ENCODE measurements around the gene ABCC5.
"Not testable (repeated sequence)": the region's sequence is repeated elsewhere in the genome, so short reads cannot be mapped to it uniquely, and the experiment has no call there.

ABCC5 gene

DNA sequence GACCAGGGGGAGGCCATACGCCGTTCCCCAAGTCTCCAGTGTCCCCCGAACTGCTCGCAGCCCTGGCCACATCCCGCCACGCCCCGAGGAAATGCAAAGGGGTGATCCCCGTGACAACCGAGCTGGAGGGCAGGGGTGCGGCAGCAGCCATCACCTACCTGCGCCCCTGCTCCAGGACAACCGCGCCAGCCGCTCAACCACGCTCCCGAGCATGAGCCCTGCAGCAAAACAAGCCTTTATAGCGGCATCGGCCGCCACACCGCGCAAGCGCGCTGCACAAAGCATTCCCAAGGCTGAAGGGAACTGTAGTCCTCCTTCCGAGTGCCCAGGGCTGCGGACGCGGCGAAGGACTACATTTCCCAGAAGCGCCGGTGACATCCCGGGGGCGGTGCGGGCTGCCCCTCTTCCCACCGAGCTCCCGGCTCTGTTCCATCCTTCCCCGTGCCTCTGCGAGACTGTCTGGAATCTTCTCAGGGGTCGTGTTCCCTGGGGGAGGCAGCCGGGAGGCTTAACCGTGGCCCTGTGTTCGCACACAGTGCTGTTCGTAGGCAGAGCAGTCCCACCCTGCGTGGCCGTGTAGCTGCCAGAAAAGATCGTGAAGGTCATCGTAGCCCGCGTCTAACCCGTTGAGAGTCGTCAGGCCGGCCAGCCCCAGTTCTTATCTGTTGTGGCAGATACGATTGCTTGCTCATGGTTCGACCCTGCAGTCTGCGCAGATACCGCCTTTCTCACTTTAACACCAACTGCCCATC, at the start of gene ABCC5:
Gene ABCC5 (minus strand): TSS at position 213 of the 752 bp plus-strand sequence. CDS start 3,492 bp downstream, outside the sequence.
- in situ Hi-C loops (cut with MboI; ENCODE audit: low sequenced_read_pairs), result no loop called here

DNA sequence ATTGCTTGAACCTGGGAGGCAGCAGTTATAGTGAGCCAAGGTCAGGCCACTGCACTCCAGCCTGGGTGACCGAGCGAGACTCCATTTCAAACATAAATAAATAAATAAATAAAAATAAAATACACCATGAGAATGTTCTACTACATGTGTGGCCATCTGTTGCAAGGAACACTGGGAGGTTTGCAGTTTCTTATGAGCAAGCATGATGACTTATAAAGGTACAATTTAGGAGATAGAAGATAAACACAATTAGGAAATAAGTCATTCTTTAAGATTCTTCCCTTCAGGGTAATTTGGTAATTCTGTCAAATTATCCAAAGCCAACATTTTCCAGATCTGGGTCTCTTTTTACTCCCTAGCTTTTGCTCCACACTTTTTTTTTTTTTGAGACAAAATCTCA, 48.5 kb upstream of the ABCC5 start:
- in situ Hi-C loops (cut with MboI; ENCODE audit: low sequenced_read_pairs), result no loop called here

DNA sequence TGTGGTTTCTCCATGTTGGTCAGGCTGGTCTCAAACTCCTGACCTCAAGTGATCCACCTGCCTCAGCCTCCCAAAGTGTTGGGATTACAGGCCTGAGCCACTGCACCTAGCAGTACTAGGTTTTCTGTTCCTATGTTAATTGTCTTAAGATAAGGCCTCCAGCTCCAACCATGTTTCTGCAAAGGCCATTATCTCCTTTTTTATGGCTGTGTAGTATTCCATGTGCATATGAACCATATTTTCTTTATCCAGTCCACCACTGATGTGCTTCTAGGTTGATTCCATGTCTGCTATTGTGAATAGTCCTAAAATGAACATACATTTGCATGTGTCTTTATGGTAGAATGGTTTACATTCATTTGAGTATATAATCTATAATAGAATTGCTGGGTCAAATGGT, 45.0 kb upstream of the ABCC5 start:
- in situ Hi-C loops (cut with MboI; ENCODE audit: low sequenced_read_pairs), result no loop called here

GRCh38 chr3:184059424-184059823, 41.7 kb upstream of the ABCC5 start:
- in situ Hi-C loops (cut with MboI; ENCODE audit: low sequenced_read_pairs), result no loop called here

- in situ Hi-C loops (cut with MboI; ENCODE audit: low sequenced_read_pairs), result no loop called here
Observed at GRCh38 chr3:184058029-184058428, 40.3 kb upstream of the ABCC5 start.

DNA sequence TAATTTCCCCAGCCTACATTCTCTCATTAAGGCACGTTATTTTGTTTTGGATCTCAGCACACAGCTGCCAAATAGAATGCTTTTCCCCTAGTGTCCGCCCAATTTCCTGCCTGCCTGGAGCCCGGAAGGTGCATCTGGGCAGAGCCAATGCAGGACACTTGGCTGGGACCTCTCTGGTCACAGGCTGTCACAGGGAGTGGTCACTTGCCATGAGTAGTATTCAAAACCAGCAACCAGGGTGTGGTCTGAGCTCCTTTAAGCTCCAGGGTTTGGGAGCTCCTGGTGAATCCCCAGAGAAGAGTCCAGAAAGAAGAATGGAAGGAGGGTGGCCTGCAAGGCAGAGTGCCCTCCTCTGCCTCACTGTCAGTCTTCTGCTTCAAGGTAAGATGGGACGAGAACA, 35.1 kb upstream of the ABCC5 start, which contains the start of gene HTR3C:
Gene HTR3C (plus strand): TSS at position 281 of the 400 bp plus-strand sequence. CDS start 34 bp downstream, at position 315.
- in situ Hi-C loops (cut with MboI; ENCODE audit: low sequenced_read_pairs), result no loop called here

- in situ Hi-C loops (cut with MboI; ENCODE audit: low sequenced_read_pairs), result no loop called here
Observed at GRCh38 chr3:184050217-184050847, 32.6 kb upstream of the ABCC5 start.

DNA sequence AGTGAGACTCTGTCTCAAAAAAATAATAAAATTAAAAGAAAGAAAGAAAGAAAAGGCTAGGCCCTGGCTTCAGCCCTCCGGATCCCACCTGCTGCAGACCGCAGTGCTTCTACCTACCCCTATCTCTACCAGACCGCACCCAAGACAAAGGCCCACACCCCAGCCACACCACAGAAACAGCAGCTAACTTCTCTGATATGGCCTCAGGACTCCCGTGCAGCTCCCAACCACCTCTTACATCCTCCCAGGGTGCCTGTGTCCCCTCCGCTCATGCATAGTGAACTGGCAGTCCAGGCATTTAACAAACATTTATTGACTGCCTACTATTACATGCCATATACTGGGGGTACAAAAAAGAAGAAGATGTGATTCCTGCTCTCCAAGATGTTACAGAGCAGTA, 28.3 kb upstream of the ABCC5 start:
- in situ Hi-C loops (cut with MboI; ENCODE audit: low sequenced_read_pairs), result no loop called here

DNA sequence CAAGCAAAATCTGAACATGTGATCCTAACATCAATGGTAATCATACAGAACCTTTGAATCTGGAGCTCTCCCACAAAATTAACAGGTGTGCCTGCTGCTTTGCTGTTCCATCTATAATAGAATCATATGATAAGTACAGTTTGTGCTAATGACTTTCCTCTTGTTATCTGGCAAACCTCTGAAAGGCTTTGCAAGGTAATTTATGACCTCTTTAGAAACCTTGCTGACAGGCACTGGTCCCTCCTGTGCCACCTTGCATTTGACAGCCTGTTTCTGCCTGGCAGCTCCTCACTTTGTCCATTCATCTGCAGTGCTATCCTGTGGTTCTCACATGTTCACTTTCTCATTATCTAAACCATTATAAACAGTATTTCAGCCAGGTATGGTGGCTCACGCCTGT, 24.9 kb upstream of the ABCC5 start:
- in situ Hi-C loops (cut with MboI; ENCODE audit: low sequenced_read_pairs), result no loop called here

GRCh38 chr3:184040010-184040409, 22.3 kb upstream of the ABCC5 start:
- in situ Hi-C loops (cut with MboI; ENCODE audit: low sequenced_read_pairs), result no loop called here

- in situ Hi-C loops (cut with MboI; ENCODE audit: low sequenced_read_pairs), result no loop called here
Observed at GRCh38 chr3:184039414-184039813, 21.7 kb upstream of the ABCC5 start.

DNA sequence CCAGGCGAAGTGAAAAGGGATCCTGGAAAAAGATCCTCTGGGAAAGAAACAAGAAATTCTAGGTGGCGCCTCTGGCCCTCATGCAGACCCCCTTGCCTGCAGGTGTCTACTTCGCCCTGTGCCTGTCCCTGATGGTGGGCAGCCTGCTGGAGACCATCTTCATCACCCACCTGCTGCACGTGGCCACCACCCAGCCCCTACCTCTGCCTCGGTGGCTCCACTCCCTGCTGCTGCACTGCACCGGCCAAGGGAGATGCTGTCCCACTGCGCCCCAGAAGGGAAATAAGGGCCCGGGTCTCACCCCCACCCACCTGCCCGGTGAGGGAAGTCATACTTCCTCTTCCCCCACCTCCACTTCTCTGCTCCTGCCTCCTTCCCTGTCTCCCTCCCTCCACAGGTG, 20.6 kb upstream of the ABCC5 start:
- in situ Hi-C loops (cut with MboI; ENCODE audit: low sequenced_read_pairs), result not testable (repeated sequence)

GRCh38 chr3:184037816-184038215, 20.1 kb upstream of the ABCC5 start:
- in situ Hi-C loops (cut with MboI; ENCODE audit: low sequenced_read_pairs), result no loop called here

GRCh38 chr3:184031187-184031792, 13.6 kb upstream of the ABCC5 start, which contains the start of gene HTR3D:
TSS of gene HTR3D (plus strand) at chr3:184031742. CDS start at chr3:184031742, 0 bp downstream.
- in situ Hi-C loops (cut with MboI; ENCODE audit: low sequenced_read_pairs), result no loop called here

DNA sequence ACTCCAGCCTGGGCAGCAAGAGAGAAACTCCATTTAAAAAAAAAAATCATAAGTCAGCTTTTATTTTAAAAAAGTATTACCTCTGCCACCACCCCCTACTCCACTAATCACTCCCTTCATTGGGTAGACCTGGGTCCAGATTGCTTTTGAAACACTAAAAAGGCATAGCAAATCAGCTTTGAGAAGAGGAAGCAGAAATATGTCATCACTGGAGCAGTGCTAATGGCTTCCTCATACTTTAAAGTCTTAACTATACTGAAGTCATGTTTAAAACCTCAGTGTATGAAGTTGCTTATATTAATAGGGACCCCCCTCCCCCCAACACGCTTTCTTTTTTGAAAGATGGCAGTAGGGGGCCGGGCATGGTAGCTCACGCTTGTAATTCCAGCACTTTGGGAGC, 12.9 kb upstream of the ABCC5 start:
- in situ Hi-C loops (cut with MboI; ENCODE audit: low sequenced_read_pairs), result no loop called here

- in situ Hi-C loops (cut with MboI; ENCODE audit: low sequenced_read_pairs), result no loop called here
Observed at GRCh38 chr3:184029443-184029842, 11.8 kb upstream of the ABCC5 start.

- in situ Hi-C loops (cut with MboI; ENCODE audit: low sequenced_read_pairs), result not testable (repeated sequence)
Observed at GRCh38 chr3:184028275-184028890, 10.7 kb upstream of the ABCC5 start.

- in situ Hi-C loops (cut with MboI; ENCODE audit: low sequenced_read_pairs), result not testable (repeated sequence)
Observed at GRCh38 chr3:184025256-184025655, 7.6 kb upstream of the ABCC5 start.

GRCh38 chr3:184022323-184022722, 4.6 kb upstream of the ABCC5 start:
- in situ Hi-C loops (cut with MboI; ENCODE audit: low sequenced_read_pairs), result no loop called here

GRCh38 chr3:184018424-184018973, 815 bp upstream of the ABCC5 start:
- in situ Hi-C loops (cut with MboI; ENCODE audit: low sequenced_read_pairs), result no loop called here

All from hTERT RPE-1 (cell line).